GM12873 (cell line): ENCODE results near the gene HK1.

Experiments used
- CTCF ChIP-seq: IDR thresholded peaks from 2 replicates; pipeline ENCODE4 v1.5.1; 2012; ENCODE audit warnings: low read depth, mild to moderate bottlenecking, moderate library complexity, low read length, control low read depth; ENCODE audit not compliant: insufficient read depth; ENCODE audit errors: missing control alignments

Gene HK1

GRCh38 chr10:69359148-69359547 lies 80.9 kb downstream of the HK1 start:
- no peak for TF ChIP-seq CTCF

GRCh38 chr10:69359594-69359993 lies 81.3 kb downstream of the HK1 start:
- TF ChIP-seq CTCF = no peak

- TF ChIP-seq CTCF = no peak
Measured at GRCh38 chr10:69360485-69361302, 82.4 kb downstream of the HK1 start.

GRCh38 chr10:69361303-69361614 lies 83.0 kb downstream of the HK1 start:
- TF ChIP-seq CTCF = no peak

- no peak for TF ChIP-seq CTCF
Measured at GRCh38 chr10:69362471-69362954, 84.2 kb downstream of the HK1 start.

GRCh38 chr10:69363666-69364065 lies 85.4 kb downstream of the HK1 start:
- no peak for TF ChIP-seq CTCF

- TF ChIP-seq CTCF = no peak
Measured at GRCh38 chr10:69364232-69364940, 86.1 kb downstream of the HK1 start.
